Stimulated activated CD8-positive, alpha-beta memory T cell treated with anti-CD3 and anti-CD28 coated beads, Interleukin-15, amount 100 ng/mL, for 4 hours (primary cell): ENCODE data around the gene TMEM87B.
"Not testable (repeated sequence)": the region's sequence is repeated elsewhere in the genome, so short reads cannot be mapped to it uniquely, and the experiment has no call there.

Experiments
- DNase-seq, 2 donors: peaks; one replicate each; pipeline ENCODE4 v3.0.0-alpha.2; 2020; ENCODE audit warnings: low read depth in 2 of 2

Gene TMEM87B

GRCh38 chr2:112129060-112129459, 74.0 kb downstream of the TMEM87B start:
- no peak for DNase-seq

- DNase-seq = no peak
These were observed 78.3 kb downstream of the TMEM87B start for GRCh38 chr2:112133344-112133743.

GRCh38 chr2:112134120-112134519, 79.1 kb downstream of the TMEM87B start:
- DNase-seq = no peak

- DNase-seq = no peak
These were observed 81.0 kb downstream of the TMEM87B start for GRCh38 chr2:112136096-112136495.

GRCh38 chr2:112137516-112138158, 82.6 kb downstream of the TMEM87B start:
- DNase-seq = no peak

GRCh38 chr2:112138159-112139032, 83.3 kb downstream of the TMEM87B start, which contains the start of gene FBLN7:
TSS of gene FBLN7 (plus strand) at chr2:112138385. CDS start at chr2:112138656, 271 bp downstream.
- no peak for DNase-seq

- not testable (repeated sequence) for DNase-seq
These were observed 84.1 kb downstream of the TMEM87B start for GRCh38 chr2:112139033-112139614.

GRCh38 chr2:112139661-112140204, 84.7 kb downstream of the TMEM87B start:
- not testable (repeated sequence) for DNase-seq

GRCh38 chr2:112140205-112140802, 85.2 kb downstream of the TMEM87B start:
- no peak for DNase-seq

GRCh38 chr2:112140899-112141625, 86.0 kb downstream of the TMEM87B start:
- DNase-seq = no peak

- DNase-seq = no peak
These were observed 86.5 kb downstream of the TMEM87B start for GRCh38 chr2:112141626-112142007.

- no peak for DNase-seq
These were observed 87.5 kb downstream of the TMEM87B start for GRCh38 chr2:112142525-112143078.

GRCh38 chr2:112143150-112143549, 88.1 kb downstream of the TMEM87B start:
- DNase-seq = no peak

GRCh38 chr2:112144966-112145365, 89.9 kb downstream of the TMEM87B start:
- DNase-seq = no peak

- no peak for DNase-seq
These were observed 92.5 kb downstream of the TMEM87B start for GRCh38 chr2:112147382-112148168.

GRCh38 chr2:112148477-112148876, 93.4 kb downstream of the TMEM87B start:
- DNase-seq = no peak

GRCh38 chr2:112149194-112149593, 94.1 kb downstream of the TMEM87B start:
- no peak for DNase-seq

GRCh38 chr2:112149866-112150435, 94.9 kb downstream of the TMEM87B start:
- no peak for DNase-seq

GRCh38 chr2:112150447-112150846, 95.4 kb downstream of the TMEM87B start:
- no peak for DNase-seq

GRCh38 chr2:112150851-112151250, 95.8 kb downstream of the TMEM87B start:
- DNase-seq = no peak
